A673 (cell line): ENCODE results near the gene WRNIP1.

Experiments used
- CTCF ChIP-seq: fragments of 300-800, 200-600 bp; sonication (generic); conservative IDR thresholded peaks from 2 replicates; pipeline ENCODE4 v1.5.1; 2017; ENCODE audit warnings: low read depth, mild to moderate bottlenecking, antibody characterized with exemption, low read length, moderate library complexity, mixed read lengths
- EZH2 ChIP-seq: fragments of 200-600 bp; sonication (generic); IDR thresholded peaks from 2 replicates; pipeline ENCODE4 v1.6.1; 2017; ENCODE audit warnings: borderline replicate concordance, low read depth, mild to moderate bottlenecking, mixed read lengths, antibody characterized with exemption, low read length; ENCODE audit not compliant: poor library complexity, severe bottlenecking

DNA sequence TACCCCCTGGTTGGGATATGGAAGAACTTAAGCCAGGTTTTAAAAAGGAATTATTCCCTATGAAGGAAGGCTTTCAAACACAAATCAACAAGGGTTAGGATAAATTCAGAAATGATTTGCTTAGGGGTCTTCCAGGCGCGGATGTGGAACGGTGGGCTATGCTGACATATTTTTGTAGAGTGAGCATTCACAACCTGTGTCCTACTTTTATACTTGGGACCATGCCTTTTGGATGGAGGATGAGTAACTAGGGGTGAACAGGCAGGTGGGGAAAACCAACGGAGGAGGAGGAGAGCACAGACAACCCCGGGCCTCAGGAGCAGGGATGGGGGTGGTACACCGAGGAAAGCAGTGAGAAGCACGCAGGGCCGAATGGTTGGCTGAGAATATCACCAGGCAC, 20.4 kb upstream of the WRNIP1 start:
- TF ChIP-seq CTCF: no peak
- TF ChIP-seq EZH2: no peak
